Osteocyte (in vitro differentiated cells): ENCODE data around the gene TENM4. TPM values are rescaled to one million over a fixed set of nuclear protein-coding genes. Genes with fewer than 3 reads are reported as not detected.

Experiments used
- DNase-seq: peaks from one replicate; pipeline ENCODE4 v3.0.0; 2021; ENCODE audit warnings: mixed read lengths; ENCODE audit not compliant: unreplicated experiment; ENCODE audit errors: extremely low spot score
- H3K27ac Mint-ChIP-seq: one replicate; pipeline ENCODE4 v1.8.0; 2021; ENCODE audit warnings: mild to moderate bottlenecking, mixed read lengths; ENCODE audit not compliant: unreplicated experiment
- H3K27me3 Mint-ChIP-seq: one replicate; pipeline ENCODE4 v1.8.0; 2021; ENCODE audit warnings: mixed read lengths; ENCODE audit not compliant: unreplicated experiment
- H3K36me3 Mint-ChIP-seq: one replicate; pipeline ENCODE4 v1.8.0; 2021; ENCODE audit warnings: mixed read lengths; ENCODE audit not compliant: unreplicated experiment
- H3K4me1 Mint-ChIP-seq: one replicate; pipeline ENCODE4 v1.8.0; 2021; ENCODE audit warnings: mixed read lengths; ENCODE audit not compliant: unreplicated experiment
- H3K4me3 Mint-ChIP-seq: one replicate; pipeline ENCODE4 v1.8.0; 2021; ENCODE audit warnings: mild to moderate bottlenecking, moderate library complexity, mixed read lengths; ENCODE audit not compliant: unreplicated experiment
- H3K9me3 Mint-ChIP-seq: one replicate; pipeline ENCODE4 v1.8.0; 2021; ENCODE audit warnings: mixed read lengths; ENCODE audit not compliant: unreplicated experiment
- total RNA-seq: library from RNA; stranded (reverse); gene quantifications from 2 replicates; pipeline ENCODE4 v1.2.1, GENCODE V29; 2021
- TF ChIP-seq, protein P1 (sequence below): fragments of 200-600 bp; sonication (generic); IDR thresholded peaks from 2 replicates; pipeline ENCODE4 v1.5.0; 2021; ENCODE audit warnings: antibody characterized with exemption, mild to moderate bottlenecking, moderate library complexity

Gene TENM4
- total RNA-seq, 1 donor from 2014 or later = 74.1 TPM

- Mint-ChIP-seq H3K36me3 (no peaks in the 10 kb centered on the region), H3K27ac (peak overlapping the region; percentile 56), H3K27me3 (peaks cover 50% of the 10 kb centered on the region), H3K4me3 (peak overlapping the region; percentile 86), H3K9me3 (no peaks in the 10 kb centered on the region), H3K4me1 (peaks cover 29% of the 10 kb centered on the region)
- DNase-seq = no peak
- TF ChIP-seq, protein P1, sequence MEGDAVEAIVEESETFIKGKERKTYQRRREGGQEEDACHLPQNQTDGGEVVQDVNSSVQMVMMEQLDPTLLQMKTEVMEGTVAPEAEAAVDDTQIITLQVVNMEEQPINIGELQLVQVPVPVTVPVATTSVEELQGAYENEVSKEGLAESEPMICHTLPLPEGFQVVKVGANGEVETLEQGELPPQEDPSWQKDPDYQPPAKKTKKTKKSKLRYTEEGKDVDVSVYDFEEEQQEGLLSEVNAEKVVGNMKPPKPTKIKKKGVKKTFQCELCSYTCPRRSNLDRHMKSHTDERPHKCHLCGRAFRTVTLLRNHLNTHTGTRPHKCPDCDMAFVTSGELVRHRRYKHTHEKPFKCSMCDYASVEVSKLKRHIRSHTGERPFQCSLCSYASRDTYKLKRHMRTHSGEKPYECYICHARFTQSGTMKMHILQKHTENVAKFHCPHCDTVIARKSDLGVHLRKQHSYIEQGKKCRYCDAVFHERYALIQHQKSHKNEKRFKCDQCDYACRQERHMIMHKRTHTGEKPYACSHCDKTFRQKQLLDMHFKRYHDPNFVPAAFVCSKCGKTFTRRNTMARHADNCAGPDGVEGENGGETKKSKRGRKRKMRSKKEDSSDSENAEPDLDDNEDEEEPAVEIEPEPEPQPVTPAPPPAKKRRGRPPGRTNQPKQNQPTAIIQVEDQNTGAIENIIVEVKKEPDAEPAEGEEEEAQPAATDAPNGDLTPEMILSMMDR = no peak
These were observed 1.4 kb downstream of the TENM4 start for GRCh38 chr11:79439410-79439885.

DNA sequence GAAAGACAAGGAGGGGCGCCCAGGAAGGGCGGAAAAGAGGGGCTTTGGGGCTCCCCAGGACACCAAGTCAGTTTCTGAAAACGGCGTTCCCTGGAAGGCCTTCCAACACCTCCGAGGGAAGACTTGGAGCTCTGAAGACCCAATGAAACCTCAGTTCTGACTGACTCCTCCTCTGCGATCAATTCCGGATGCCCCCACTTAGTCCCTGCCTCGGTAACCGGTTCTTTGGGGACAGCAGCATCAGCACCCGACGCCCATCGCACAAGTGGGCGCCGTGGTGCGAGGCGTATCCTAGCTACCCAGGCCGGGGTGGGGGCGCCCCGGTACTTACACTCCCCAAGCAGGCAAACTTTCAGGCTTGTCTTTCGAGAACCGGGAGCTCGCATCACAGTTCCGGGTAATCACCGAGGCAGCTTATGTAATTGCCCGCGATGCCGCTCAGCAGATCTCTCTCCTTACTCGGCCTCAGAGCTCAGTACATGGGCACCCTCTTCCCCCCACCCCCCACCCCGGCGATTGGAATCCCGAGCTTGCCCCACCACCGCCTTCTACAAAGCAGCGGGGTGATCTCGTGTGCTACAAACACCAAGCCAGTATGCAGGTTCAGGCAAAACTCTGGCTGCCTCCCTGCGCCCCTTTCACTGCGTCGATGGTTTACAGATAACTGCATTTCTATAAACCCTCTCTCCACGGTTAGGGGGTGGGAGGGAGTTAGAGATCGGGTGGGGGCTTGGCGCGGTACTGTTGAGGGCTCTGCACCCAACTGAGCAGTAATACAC lies 2.0 kb downstream of the TENM4 start:
- Mint-ChIP-seq H3K4me3 (peak overlapping the region; percentile 86), H3K36me3 (no peaks in the 10 kb centered on the region), H3K27me3 (peaks cover 46% of the 10 kb centered on the region), H3K27ac (peak overlapping the region; percentile 79), H3K4me1 (peaks cover 29% of the 10 kb centered on the region), H3K9me3 (no peaks in the 10 kb centered on the region)
- TF ChIP-seq, protein P1 = no peak
- no peak for DNase-seq

- H3K27ac Mint-ChIP-seq = peak overlapping the region; percentile 79
- TF ChIP-seq, protein P1 = no peak
- H3K9me3 Mint-ChIP-seq = no peaks in the 10 kb centered on the region
- DNase-seq = no peak
- H3K4me3 Mint-ChIP-seq = peak overlapping the region; percentile 86
- no peaks in the 10 kb centered on the region for H3K36me3 Mint-ChIP-seq
- H3K4me1 Mint-ChIP-seq = peaks cover 29% of the 10 kb centered on the region
- peaks cover 42% of the 10 kb centered on the region for H3K27me3 Mint-ChIP-seq
These were observed 2.7 kb downstream of the TENM4 start for GRCh38 chr11:79437981-79438630.

- DNase-seq = peak; percentile 85
- Mint-ChIP-seq H3K27me3 (peaks cover 36% of the 10 kb centered on the region), H3K36me3 (no peaks in the 10 kb centered on the region), H3K27ac (peak overlapping the region; percentile 79), H3K4me1 (peaks cover 29% of the 10 kb centered on the region), H3K9me3 (no peaks in the 10 kb centered on the region), H3K4me3 (peak overlapping the region; percentile 86)
- TF ChIP-seq, protein P1 = no peak
These were observed 3.4 kb downstream of the TENM4 start for GRCh38 chr11:79437278-79437980.

DNA sequence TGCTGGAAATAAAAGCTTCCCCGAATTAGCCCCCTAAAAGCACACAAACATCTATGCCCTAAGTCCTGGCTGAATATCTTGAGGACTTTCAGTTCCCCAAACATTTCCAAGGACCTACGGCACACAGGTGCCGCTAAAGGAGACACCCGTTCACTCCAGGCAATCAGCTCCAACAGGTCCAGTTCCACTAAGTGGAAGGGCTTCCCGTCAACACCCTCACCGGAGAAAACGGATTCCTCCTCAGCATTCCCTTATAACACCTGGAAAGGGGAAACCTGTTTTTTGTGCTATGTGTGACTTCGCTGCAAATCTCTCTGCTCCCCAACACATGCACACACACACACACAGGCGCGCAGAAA lies 3.9 kb downstream of the TENM4 start:
- Mint-ChIP-seq H3K4me3 (peak overlapping the region; percentile 86), H3K9me3 (no peaks in the 10 kb centered on the region), H3K36me3 (no peaks in the 10 kb centered on the region), H3K27ac (peak overlapping the region; percentile 59), H3K4me1 (peaks cover 29% of the 10 kb centered on the region), H3K27me3 (peaks cover 32% of the 10 kb centered on the region)
- no peak for DNase-seq
- TF ChIP-seq, protein P1 = no peak
